Mucosa of descending colon (tissue), 3 donors: ENCODE measurements around the gene NUDT22. TPM values are rescaled to one million over a fixed set of nuclear protein-coding genes. Genes with fewer than 3 reads are reported as not detected.

Experiments used
- ATAC-seq: fragments of 200-7000 bp; cut with Tn5 transposase; one replicate; pipeline ENCODE4 v1.9.1; 2020; ENCODE audit warnings: mild to moderate bottlenecking, moderate library complexity
- DNase-seq, 3 donors: peaks; one replicate each; pipeline ENCODE4 v3.0.0-alpha.2; 2020
- H3K36me3 ChIP-seq: fragments of 200-600 bp; one replicate; pipeline ENCODE4 v1.8.0; 2021; ENCODE audit warnings: low read depth, mild to moderate bottlenecking
- H3K4me1 ChIP-seq: fragments of 200-600 bp; one replicate; pipeline ENCODE4 v1.8.0; 2021; ENCODE audit warnings: low read depth, mild to moderate bottlenecking
- H3K4me3 ChIP-seq: fragments of 200-600 bp; one replicate; pipeline ENCODE4 v1.8.0; 2021; ENCODE audit warnings: mild to moderate bottlenecking
- H3K9me3 ChIP-seq: fragments of 200-600 bp; one replicate; pipeline ENCODE4 v1.8.0; 2021; ENCODE audit warnings: mild to moderate bottlenecking
- CTCF ChIP-seq: fragments of 200-600 bp; IDR thresholded peaks from one replicate; pipeline ENCODE4 v1.8.0; 2022; ENCODE audit warnings: antibody characterized with exemption, mild to moderate bottlenecking
- intact Hi-C, 2 donors: fragments of 100-400 bp; cut with DNase I in 1 of 2; cut with micrococcal nuclease in 1 of 2; formaldehyde crosslinking; loops; one replicate each; pipeline versions ENCODE4 v1.11.0 to v1.11.1; 2022; cut with DNase I, micrococcal nuclease
- total RNA-seq, 3 donors: library from RNA; stranded (reverse); fragmentation: NEBNext Ultra II Directional in 2 of 3; extraction: Animal tissue kit (Norgen Biotek cat#: 25700) in 2 of 3; gene quantifications; one replicate each; pipeline versions ENCODE4 v1.2.1 to v1.2.4, GENCODE V29; 2021 to 2023
- donor health status: DM: no; HTN: no; CAD: no; lungs with moderate emphysema.
- donor health status: DM: no; HTN: no; CAD: no.
- donor health status: DM: no; HTN: yes; CAD: no.

The NUDT22 gene
- total RNA-seq, 3 donors from 2014 or later = 81.6 to 137 (median 119) TPM

DNA sequence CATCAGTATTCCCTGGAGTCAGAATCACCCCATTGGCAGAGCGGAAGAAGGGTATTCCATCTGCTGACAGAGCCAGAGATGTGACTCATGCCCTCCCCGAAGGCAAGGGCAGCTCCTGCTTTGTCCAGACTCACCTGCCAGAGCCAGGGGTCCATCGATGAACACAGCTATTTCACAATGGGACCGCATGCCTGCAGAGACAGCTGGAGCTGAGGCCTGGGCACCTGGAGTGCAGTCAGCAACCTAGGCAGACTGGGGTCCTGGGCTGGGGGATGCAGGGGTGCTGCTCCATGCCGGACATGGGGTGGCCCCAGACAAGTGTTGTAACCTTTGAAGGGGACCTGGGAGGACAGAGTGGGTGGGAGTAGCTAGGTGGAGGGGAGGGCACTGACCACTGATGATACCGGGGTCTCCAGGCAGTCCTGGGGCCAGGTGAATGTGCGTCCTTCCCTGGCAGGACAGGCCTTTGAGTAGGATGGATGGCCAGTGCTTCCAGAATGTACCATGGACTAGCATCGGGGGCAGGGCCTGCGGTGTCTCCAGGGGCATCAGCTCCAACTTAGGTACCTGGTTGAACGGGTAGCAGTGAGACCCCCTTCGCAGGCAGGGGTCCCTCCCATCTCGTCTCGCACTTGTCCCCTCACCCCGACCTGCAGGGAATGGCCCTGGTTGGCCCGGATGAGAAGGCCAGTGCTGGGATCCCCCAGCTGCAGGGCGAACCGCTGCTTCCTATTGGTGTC is 1.8 kb upstream of the NUDT22 start:
- Histone ChIP-seq H3K36me3 (no peaks in the 10 kb centered on the region), H3K9me3 (no peaks in the 10 kb centered on the region), H3K4me1 (peaks cover 27% of the 10 kb centered on the region), H3K4me3 (no peak overlapping the region)
- intact Hi-C loops = no loop called here
- TF ChIP-seq CTCF = no peak
- DNase-seq = peak; percentile 14 to 64 (median 35)
- ATAC-seq = no peak

DNA sequence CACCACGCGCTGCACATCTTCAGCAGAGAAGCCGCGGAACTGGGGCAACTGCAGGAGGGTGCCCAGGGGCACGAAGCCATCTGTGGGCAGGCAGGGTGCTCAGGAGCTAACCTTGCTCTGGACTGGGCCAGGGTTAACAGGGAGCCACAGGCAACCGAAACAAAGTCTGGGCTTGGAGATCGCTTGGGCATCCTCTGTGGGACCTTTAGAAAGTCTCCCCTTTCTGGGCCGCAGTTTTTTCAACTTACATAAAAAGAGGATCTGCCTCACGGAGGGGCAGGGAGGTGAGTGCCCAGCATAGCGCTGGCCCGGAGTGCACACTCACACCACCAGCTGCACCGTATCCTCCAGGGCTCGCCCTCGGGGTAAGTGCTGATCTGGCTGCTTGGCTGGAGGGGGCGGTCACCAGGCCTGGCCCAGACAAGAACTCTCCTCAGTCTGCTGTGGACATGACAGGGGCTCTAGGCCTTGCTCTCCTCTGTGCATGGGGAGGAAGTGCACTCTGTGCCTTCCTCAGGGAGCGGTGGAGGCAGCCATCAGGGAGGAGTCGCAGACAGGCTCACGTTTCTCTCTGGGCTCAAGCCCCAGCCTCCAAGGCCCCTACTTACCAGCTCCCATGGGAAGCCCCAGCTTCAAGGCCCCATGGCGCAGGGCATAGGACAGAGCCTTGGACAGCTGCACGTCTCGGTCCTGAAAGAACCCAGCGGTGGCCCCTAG is 1.0 kb upstream of the NUDT22 start:
- Histone ChIP-seq H3K4me3 (peak overlapping the region; percentile 60), H3K9me3 (no peaks in the 10 kb centered on the region), H3K36me3 (no peaks in the 10 kb centered on the region), H3K4me1 (peaks cover 34% of the 10 kb centered on the region)
- TF ChIP-seq CTCF = no peak
- DNase-seq (peak in 1 of 3 donors; percentile 36), ATAC-seq (no peak)
- intact Hi-C loops = no loop called here

DNA sequence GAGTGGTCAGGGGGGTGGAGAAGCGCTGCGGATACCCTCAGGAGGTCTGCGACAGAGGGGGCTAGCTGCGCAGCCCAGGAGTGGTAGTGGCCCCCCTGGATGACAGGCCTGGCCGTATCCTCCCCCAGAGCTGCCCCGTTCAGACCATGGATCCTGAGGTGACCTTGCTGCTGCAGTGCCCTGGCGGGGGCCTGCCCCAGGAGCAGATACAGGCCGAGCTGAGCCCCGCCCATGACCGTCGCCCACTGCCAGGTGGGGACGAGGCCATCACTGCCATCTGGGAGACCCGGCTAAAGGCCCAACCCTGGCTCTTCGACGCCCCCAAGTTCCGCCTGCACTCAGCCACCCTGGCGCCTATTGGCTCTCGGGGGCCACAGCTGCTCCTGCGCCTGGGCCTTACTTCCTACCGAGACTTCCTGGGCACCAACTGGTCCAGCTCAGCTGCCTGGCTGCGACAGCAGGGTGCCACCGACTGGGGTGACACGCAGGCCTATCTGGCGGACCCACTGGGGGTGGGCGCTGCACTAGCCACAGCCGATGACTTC is 505 bp downstream of the NUDT22 start:
- peak; percentile 62 for ATAC-seq
- Histone ChIP-seq H3K9me3 (no peaks in the 10 kb centered on the region), H3K4me1 (peaks cover 43% of the 10 kb centered on the region), H3K4me3 (peak overlapping the region; percentile 60), H3K36me3 (no peaks in the 10 kb centered on the region)
- peak; percentile 75 to 91 (median 87) for DNase-seq
- TF ChIP-seq CTCF = no peak
- intact Hi-C loops = no loop called here

DNA sequence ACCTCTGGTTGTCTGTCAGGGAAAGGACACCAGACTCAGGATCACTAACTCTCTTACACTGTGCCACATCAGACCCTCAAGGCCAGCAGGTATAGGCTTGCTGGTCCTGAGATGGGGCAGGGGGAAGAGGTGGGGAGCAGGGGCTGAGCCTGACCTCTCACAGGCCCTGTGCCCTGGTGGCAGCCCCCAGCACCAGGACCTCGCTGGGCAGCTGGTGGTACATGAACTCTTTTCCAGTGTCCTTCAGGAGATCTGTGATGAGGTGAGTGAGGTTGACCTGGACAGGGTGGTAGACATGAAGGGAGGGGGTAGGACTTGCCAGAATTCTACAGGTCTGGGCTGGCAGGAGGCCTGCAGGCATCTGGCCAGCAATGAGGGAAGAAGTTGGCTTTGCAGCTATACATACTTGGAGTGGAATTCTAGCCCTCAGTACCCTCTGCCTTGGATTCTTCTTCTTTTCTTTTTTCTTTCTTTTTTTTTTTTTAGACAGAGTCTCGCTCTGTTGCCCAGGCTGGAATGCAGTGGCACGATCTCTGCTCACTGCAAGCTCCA is 1.4 kb downstream of the NUDT22 start:
- ATAC-seq = no peak
- Histone ChIP-seq H3K36me3 (no peaks in the 10 kb centered on the region), H3K9me3 (no peaks in the 10 kb centered on the region), H3K4me3 (no peak overlapping the region), H3K4me1 (peaks cover 44% of the 10 kb centered on the region)
- DNase-seq = peak in 2 of 3 donors; percentile 16 to 41
- no peak for TF ChIP-seq CTCF
- intact Hi-C loops = no loop called here

DNA sequence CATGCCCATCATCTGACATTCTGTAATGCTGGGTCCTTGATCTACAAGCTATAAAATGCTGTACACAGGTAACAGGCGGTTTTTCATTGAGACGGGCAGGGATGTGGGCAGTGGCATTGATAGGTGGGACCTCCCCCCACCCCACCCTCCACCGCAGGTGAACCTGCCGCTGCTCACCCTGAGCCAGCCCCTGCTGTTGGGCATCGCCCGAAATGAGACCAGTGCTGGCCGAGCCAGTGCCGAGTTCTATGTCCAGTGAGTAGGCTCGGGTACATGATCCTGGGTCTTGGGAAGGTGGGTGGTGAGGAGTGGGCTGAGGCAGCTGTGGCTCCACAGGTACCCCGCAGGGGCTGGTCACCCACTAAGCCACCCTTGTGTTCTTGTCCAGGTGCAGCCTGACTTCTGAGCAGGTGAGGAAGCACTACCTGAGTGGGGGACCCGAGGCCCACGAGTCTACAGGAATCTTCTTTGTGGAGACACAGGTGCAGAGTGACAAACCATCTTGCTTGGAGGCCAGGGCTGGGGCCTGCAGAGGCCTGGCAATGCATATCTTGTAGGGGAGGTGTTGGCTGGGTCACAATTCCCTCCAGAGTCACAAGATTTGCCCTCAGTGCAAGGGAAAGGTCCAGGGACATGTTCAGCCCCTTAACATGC is 3.1 kb downstream of the NUDT22 start:
- DNase-seq = peak in 2 of 3 donors; percentile 23 to 42
- Histone ChIP-seq H3K9me3 (no peaks in the 10 kb centered on the region), H3K4me3 (no peak overlapping the region), H3K4me1 (peaks cover 44% of the 10 kb centered on the region), H3K36me3 (no peaks in the 10 kb centered on the region)
- intact Hi-C loops = no loop called here
- no peak for ATAC-seq
- TF ChIP-seq CTCF = no peak
